NCI-H446 (cell line): ENCODE measurements around the gene NEK6.
"Not testable (repeated sequence)": the region's sequence is repeated elsewhere in the genome, so short reads cannot be mapped to it uniquely, and the experiment has no call there.

Experiments
- DNase-seq, 2 experiments: peaks; one replicate each; lab custom pipeline; 2025; lab: John Stamatoyannopoulos, UW

Gene NEK6

GRCh38 chr9:124228516-124228915, 29.2 kb upstream of the NEK6 start:
- DNase-seq = no peak

- DNase-seq = no peak
Measured at GRCh38 chr9:124231095-124231737, 26.5 kb upstream of the NEK6 start.

GRCh38 chr9:124238546-124239140, 19.1 kb upstream of the NEK6 start:
- no peak for DNase-seq

- DNase-seq = no peak
Measured at GRCh38 chr9:124239249-124240073, 18.3 kb upstream of the NEK6 start.

GRCh38 chr9:124242331-124243194, 15.2 kb upstream of the NEK6 start:
- DNase-seq = peak in 1 of 2 experiments; percentile 8

- DNase-seq = not testable (repeated sequence)
Measured at GRCh38 chr9:124247393-124247792, 10.4 kb upstream of the NEK6 start.

GRCh38 chr9:124248066-124248465, 9.7 kb upstream of the NEK6 start:
- DNase-seq = peak; percentile 15 to 72

- DNase-seq = peak; percentile 82 to 89
Measured at GRCh38 chr9:124248960-124249359, 8.8 kb upstream of the NEK6 start.

- peak; percentile 81 to 96 for DNase-seq
Measured at GRCh38 chr9:124251204-124251603, 6.5 kb upstream of the NEK6 start.

GRCh38 chr9:124251605-124252378, 6.0 kb upstream of the NEK6 start:
- peak; percentile 61 to 63 for DNase-seq

- not testable (repeated sequence) for DNase-seq
Measured at GRCh38 chr9:124252878-124253277, 4.9 kb upstream of the NEK6 start.

GRCh38 chr9:124254261-124254682, 3.5 kb upstream of the NEK6 start:
- no peak for DNase-seq

GRCh38 chr9:124255222-124255621, 2.5 kb upstream of the NEK6 start:
- no peak for DNase-seq

GRCh38 chr9:124256517-124257069, 1.2 kb upstream of the NEK6 start:
- DNase-seq = peak in 1 of 2 experiments; percentile 30

- no peak for DNase-seq
Measured at GRCh38 chr9:124257070-124257843, 492 bp upstream of the NEK6 start.

GRCh38 chr9:124258607-124259157, 933 bp downstream of the NEK6 start:
- no peak for DNase-seq

- peak; percentile 22 to 67 for DNase-seq
Measured at GRCh38 chr9:124259158-124259808, 1.5 kb downstream of the NEK6 start.

- no peak for DNase-seq
Measured at GRCh38 chr9:124260769-124261603, 3.2 kb downstream of the NEK6 start.
